GM20000 (cell line): ENCODE results near the gene KLHL29.

Experiments
- DNase-seq: peaks from one replicate; pipeline ENCODE4 v3.0.0; 2012; ENCODE audit warnings: low spot score
- CTCF ChIP-seq: IDR thresholded peaks from 2 replicates; pipeline ENCODE4 v1.5.1; 2012; ENCODE audit warnings: mild to moderate bottlenecking, control low read depth; ENCODE audit errors: extremely low read depth, missing control alignments

The KLHL29 gene

GRCh38 chr2:23621616-23622015, 236.6 kb downstream of the KLHL29 start:
- TF ChIP-seq CTCF: no peak
- DNase-seq: no peak

- no peak for DNase-seq
- no peak for TF ChIP-seq CTCF
These were observed 237.5 kb downstream of the KLHL29 start for GRCh38 chr2:23622466-23622865.

- TF ChIP-seq CTCF: no peak
- DNase-seq: no peak
These were observed 238.1 kb downstream of the KLHL29 start for GRCh38 chr2:23622966-23623675.

- no peak for DNase-seq
- no peak for TF ChIP-seq CTCF
These were observed 239.4 kb downstream of the KLHL29 start for GRCh38 chr2:23624378-23624777.

- no peak for TF ChIP-seq CTCF
- DNase-seq: no peak
These were observed 239.9 kb downstream of the KLHL29 start for GRCh38 chr2:23624915-23625314.

- no peak for TF ChIP-seq CTCF
- DNase-seq: no peak
These were observed 240.7 kb downstream of the KLHL29 start for GRCh38 chr2:23625726-23626125.

GRCh38 chr2:23626701-23627230, 241.8 kb downstream of the KLHL29 start:
- DNase-seq: no peak
- TF ChIP-seq CTCF: no peak
